Naive thymus-derived CD8-positive, alpha-beta T cell (primary cell): ENCODE data around the gene TBC1D22A. TPM values are rescaled to one million over a fixed set of nuclear protein-coding genes. Genes with fewer than 3 reads are reported as not detected.

Experiments used
- ATAC-seq, 2 donors: fragments of 150-1000 bp; cut with Tn5 transposase in 1 of 2; sonication (Bioruptor Pico), chemical (Tn5 transposase) in 1 of 2; 1 replicate in 1 of 2; 2 replicates in 1 of 2; pipeline ENCODE4 v1.10.0; 2021; ENCODE audit warnings: mild to moderate bottlenecking in 2 of 2, moderate library complexity in 2 of 2
- POLR2A ChIA-PET: fragments of 350-600 bp; sonication (Branson Sonifier 250); formaldehyde crosslinking; loops from one replicate; lab custom pipeline; 2021; ENCODE audit warnings: antibody characterized with exemption; lab: Charles Lee
- DNase-seq, 10 donors: peaks; one replicate each; pipeline versions ENCODE4 v3.0.0 to v3.0.0-alpha.2; 2020 to 2022
- H3K27ac Mint-ChIP-seq, 10 donors: one replicate each; pipeline ENCODE4 v1.8.0; 2020 to 2022; ENCODE audit warnings: mild to moderate bottlenecking in 10 of 10, mixed read lengths in 10 of 10, moderate library complexity in 4 of 10, inconsistent platforms in 1 of 10
- H3K27me3 Mint-ChIP-seq, 5 donors: one replicate each; pipeline ENCODE4 v1.8.0; 2021 to 2022; ENCODE audit warnings: mixed read lengths in 5 of 5
- H3K36me3 Mint-ChIP-seq, 3 donors: one replicate each; pipeline ENCODE4 v1.8.0; 2020 to 2022; ENCODE audit warnings: mixed read lengths in 3 of 3, mild to moderate bottlenecking in 2 of 3, inconsistent platforms in 1 of 3
- H3K4me1 Mint-ChIP-seq, 4 donors: one replicate each; pipeline ENCODE4 v1.8.0; 2021 to 2022; ENCODE audit warnings: mixed read lengths in 4 of 4
- H3K4me3 Mint-ChIP-seq, 10 donors: one replicate each; pipeline ENCODE4 v1.8.0; 2020 to 2022; ENCODE audit warnings: mild to moderate bottlenecking in 10 of 10, mixed read lengths in 10 of 10, moderate library complexity in 6 of 10, inconsistent platforms in 1 of 10
- H3K9me3 Mint-ChIP-seq, 9 donors: one replicate each; pipeline ENCODE4 v1.8.0; 2020 to 2022; ENCODE audit warnings: mixed read lengths in 9 of 9, mild to moderate bottlenecking in 3 of 9, inconsistent platforms in 1 of 9, moderate library complexity in 1 of 9
- polyA plus RNA-seq, 3 donors: library from polyadenylated mRNA; unstranded; fragments of 300-500 nt; fragmentation: Illumina TruSeq; gene quantifications; one replicate each; pipeline ENCODE4 v1.2.3, GENCODE V29; 2021
- total RNA-seq, 8 experiments: library from RNA in 2 of 8; stranded (reverse) in 2 of 8; gene quantifications; one replicate each; pipeline ENCODE4 v1.2.3 and lab custom pipeline; 2021 to 2026

The TBC1D22A gene
- total and polyA plus RNA-seq, 5 experiments from 2014 or later: 23.0 to 57.2 (median 24.6) TPM

GRCh38 chr22:46792061-46792796, 29.8 kb downstream of the TBC1D22A start:
- no peaks in the 10 kb centered on the region for H3K9me3 Mint-ChIP-seq
- H3K27ac Mint-ChIP-seq: peak overlapping the region; percentile 99 to 100 (median 100)
- ATAC-seq (no peak), DNase-seq (no peak)
- no peaks in the 10 kb centered on the region for H3K27me3 Mint-ChIP-seq
- peak overlapping the region in 5 of 10 donors; percentile 20 to 87 (median 63) for H3K4me3 Mint-ChIP-seq
- H3K36me3 Mint-ChIP-seq: peaks cover 0 to 24% (median 2%) of the 10 kb centered on the region in 3 donors
- POLR2A ChIA-PET: interaction anchor here (1.1 to 4.3 kb wide), 8 partner anchors 11 to 59 kb away, joined by 4 to 81 read pairs (median 12); partner anchors contain the start of gene TBC1D22A
- peaks cover 13 to 58% (median 38%) of the 10 kb centered on the region in 4 donors for H3K4me1 Mint-ChIP-seq

GRCh38 chr22:46792841-46793261, 30.4 kb downstream of the TBC1D22A start:
- H3K36me3 Mint-ChIP-seq: peaks cover 0 to 26% (median 0%) of the 10 kb centered on the region in 3 donors
- peak overlapping the region; percentile 69 to 100 (median 99) for H3K27ac Mint-ChIP-seq
- H3K9me3 Mint-ChIP-seq: no peaks in the 10 kb centered on the region
- DNase-seq (no peak), ATAC-seq (no peak)
- no peak overlapping the region for H3K4me3 Mint-ChIP-seq
- H3K4me1 Mint-ChIP-seq: peaks cover 9 to 55% (median 33%) of the 10 kb centered on the region in 4 donors
- H3K27me3 Mint-ChIP-seq: no peaks in the 10 kb centered on the region
- POLR2A ChIA-PET: interaction anchor here (2.0 to 4.3 kb wide), 5 partner anchors 10 to 43 kb away, joined by 4 to 81 read pairs (median 15); partner anchors contain the start of gene TBC1D22A

GRCh38 chr22:46793497-46793896, 31.0 kb downstream of the TBC1D22A start:
- Mint-ChIP-seq H3K27me3 (no peaks in the 10 kb centered on the region), H3K27ac (peak overlapping the region in 6 of 10 donors; percentile 74 to 100 (median 86)), H3K4me3 (no peak overlapping the region), H3K36me3 (peaks cover 0 to 29% (median 1%) of the 10 kb centered on the region in 3 donors), H3K4me1 (peaks cover 10 to 51% (median 30%) of the 10 kb centered on the region in 4 donors), H3K9me3 (no peaks in the 10 kb centered on the region)
- POLR2A ChIA-PET: interaction anchor here (1.0 to 4.3 kb wide), 4 partner anchors 19 to 44 kb away, joined by 3 to 81 read pairs (median 22); partner anchors contain the start of gene TBC1D22A
- ATAC-seq (no peak), DNase-seq (no peak)

GRCh38 chr22:46794067-46794466, 31.6 kb downstream of the TBC1D22A start:
- H3K4me1 Mint-ChIP-seq: peaks cover 10 to 51% (median 31%) of the 10 kb centered on the region in 4 donors
- H3K27me3 Mint-ChIP-seq: no peaks in the 10 kb centered on the region
- POLR2A ChIA-PET: interaction anchor here (1.0 to 4.0 kb wide), 2 partner anchors 31 to 35 kb away, joined by 3 to 81 read pairs; partner anchors contain the start of gene TBC1D22A
- peaks cover 0 to 35% (median 3%) of the 10 kb centered on the region in 3 donors for H3K36me3 Mint-ChIP-seq
- no peak overlapping the region for H3K4me3 Mint-ChIP-seq
- ATAC-seq (no peak), DNase-seq (no peak)
- H3K9me3 Mint-ChIP-seq: no peaks in the 10 kb centered on the region
- peak overlapping the region in 7 of 10 donors; percentile 25 to 84 (median 66) for H3K27ac Mint-ChIP-seq

- no peak overlapping the region for H3K4me3 Mint-ChIP-seq
- peak overlapping the region in 8 of 10 donors; percentile 15 to 84 (median 68) for H3K27ac Mint-ChIP-seq
These were observed 32.0 kb downstream of the TBC1D22A start for GRCh38 chr22:46794491-46794890.

GRCh38 chr22:46795140-46795539, 32.7 kb downstream of the TBC1D22A start:
- Mint-ChIP-seq H3K4me1 (peaks cover 8 to 44% (median 32%) of the 10 kb centered on the region in 4 donors), H3K36me3 (peaks cover 0 to 46% (median 7%) of the 10 kb centered on the region in 3 donors), H3K27ac (peak overlapping the region in 6 of 10 donors; percentile 19 to 84 (median 58)), H3K4me3 (no peak overlapping the region), H3K9me3 (no peaks in the 10 kb centered on the region), H3K27me3 (no peaks in the 10 kb centered on the region)
- POLR2A ChIA-PET: interaction anchor here (0.9 to 1.4 kb wide), 3 partner anchors 32 to 56 kb away, joined by 3 to 4 read pairs (median 3); partner anchors contain the start of gene TBC1D22A
- ATAC-seq (no peak), DNase-seq (no peak)

More at GRCh38 chr22:46794491-46794890, 32.0 kb downstream of the TBC1D22A start:
- Mint-ChIP-seq H3K36me3 (peaks cover 0 to 39% (median 3%) of the 10 kb centered on the region in 3 donors), H3K9me3 (no peaks in the 10 kb centered on the region), H3K4me1 (peaks cover 8 to 50% (median 33%) of the 10 kb centered on the region in 4 donors), H3K27me3 (no peaks in the 10 kb centered on the region)
- ATAC-seq: no peak
- no peak for DNase-seq
- POLR2A ChIA-PET: interaction anchor here (0.9 to 1.4 kb wide), 3 partner anchors 36 to 56 kb away, joined by 3 to 4 read pairs (median 3); no protein-coding TSS in a partner anchor

- Mint-ChIP-seq H3K27me3 (no peaks in the 10 kb centered on the region), H3K27ac (peak overlapping the region in 4 of 10 donors; percentile 11 to 19 (median 16)), H3K4me3 (no peak overlapping the region), H3K36me3 (peaks cover 0 to 52% (median 11%) of the 10 kb centered on the region in 3 donors), H3K4me1 (peaks cover 6 to 36% (median 31%) of the 10 kb centered on the region in 4 donors), H3K9me3 (no peaks in the 10 kb centered on the region)
- no peak for ATAC-seq
- POLR2A ChIA-PET: interaction anchor here (1.1 to 1.4 kb wide), 2 partner anchors 33 to 57 kb away, joined by 3 to 4 read pairs; partner anchors contain the start of gene TBC1D22A
- no peak for DNase-seq
These were observed 33.6 kb downstream of the TBC1D22A start for GRCh38 chr22:46795845-46796565.

GRCh38 chr22:46796566-46797195, 34.2 kb downstream of the TBC1D22A start:
- Mint-ChIP-seq H3K4me1 (peaks cover 3 to 33% (median 26%) of the 10 kb centered on the region in 4 donors), H3K4me3 (no peak overlapping the region), H3K36me3 (peaks cover 0 to 57% (median 11%) of the 10 kb centered on the region in 3 donors), H3K27me3 (no peaks in the 10 kb centered on the region), H3K9me3 (no peaks in the 10 kb centered on the region), H3K27ac (peak overlapping the region in 4 of 10 donors; percentile 25 to 80 (median 60))
- POLR2A ChIA-PET: no interaction called here
- DNase-seq (no peak), ATAC-seq (no peak)

GRCh38 chr22:46797355-46797754, 34.9 kb downstream of the TBC1D22A start:
- ATAC-seq (no peak), DNase-seq (no peak)
- POLR2A ChIA-PET: no interaction called here
- H3K27me3 Mint-ChIP-seq: no peaks in the 10 kb centered on the region
- H3K9me3 Mint-ChIP-seq: no peaks in the 10 kb centered on the region
- peaks cover 0 to 61% (median 11%) of the 10 kb centered on the region in 3 donors for H3K36me3 Mint-ChIP-seq
- peak overlapping the region in 7 of 10 donors; percentile 25 to 91 (median 68) for H3K27ac Mint-ChIP-seq
- H3K4me3 Mint-ChIP-seq: no peak overlapping the region
- peaks cover 7 to 35% (median 26%) of the 10 kb centered on the region in 4 donors for H3K4me1 Mint-ChIP-seq

- H3K4me1 Mint-ChIP-seq: peaks cover 9 to 35% (median 28%) of the 10 kb centered on the region in 4 donors
- peak overlapping the region in 6 of 10 donors; percentile 82 to 91 (median 90) for H3K27ac Mint-ChIP-seq
- no peak for DNase-seq
- no peak for ATAC-seq
- POLR2A ChIA-PET: interaction anchor here (0.8 kb wide), 1 partner anchor 34 kb away, joined by 3 read pairs; no protein-coding TSS in a partner anchor
- H3K9me3 Mint-ChIP-seq: no peaks in the 10 kb centered on the region
- no peaks in the 10 kb centered on the region for H3K27me3 Mint-ChIP-seq
- no peak overlapping the region for H3K4me3 Mint-ChIP-seq
- peaks cover 0 to 61% (median 11%) of the 10 kb centered on the region in 3 donors for H3K36me3 Mint-ChIP-seq
These were observed 35.6 kb downstream of the TBC1D22A start for GRCh38 chr22:46798041-46798365.
